K562 treated with DMSO at 1 percent for 24 hours (cell line): Measurements from ENCODE around the gene OMP. TPM values are rescaled to one million over a fixed set of nuclear protein-coding genes. Genes with fewer than 3 reads are reported as not detected.

ENCODE experiments used
- total RNA-seq: library from RNA; unstranded; fragments of 300-600 nt; gene quantifications from 2 replicates; pipeline ENCODE4 v1.2.3, GENCODE V29; 2022; ENCODE audit warnings: low read depth; ENCODE audit not compliant: insufficient read depth

Gene OMP, protein sequence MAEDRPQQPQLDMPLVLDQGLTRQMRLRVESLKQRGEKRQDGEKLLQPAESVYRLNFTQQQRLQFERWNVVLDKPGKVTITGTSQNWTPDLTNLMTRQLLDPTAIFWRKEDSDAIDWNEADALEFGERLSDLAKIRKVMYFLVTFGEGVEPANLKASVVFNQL
- total RNA-seq, result not detected in 2 replicates

GRCh38 chr11:77102246-77103210, at the start of gene OMP:
Gene OMP (plus strand): TSS chr11:77102840. CDS start chr11:77102840, 0 bp downstream.

DNA sequence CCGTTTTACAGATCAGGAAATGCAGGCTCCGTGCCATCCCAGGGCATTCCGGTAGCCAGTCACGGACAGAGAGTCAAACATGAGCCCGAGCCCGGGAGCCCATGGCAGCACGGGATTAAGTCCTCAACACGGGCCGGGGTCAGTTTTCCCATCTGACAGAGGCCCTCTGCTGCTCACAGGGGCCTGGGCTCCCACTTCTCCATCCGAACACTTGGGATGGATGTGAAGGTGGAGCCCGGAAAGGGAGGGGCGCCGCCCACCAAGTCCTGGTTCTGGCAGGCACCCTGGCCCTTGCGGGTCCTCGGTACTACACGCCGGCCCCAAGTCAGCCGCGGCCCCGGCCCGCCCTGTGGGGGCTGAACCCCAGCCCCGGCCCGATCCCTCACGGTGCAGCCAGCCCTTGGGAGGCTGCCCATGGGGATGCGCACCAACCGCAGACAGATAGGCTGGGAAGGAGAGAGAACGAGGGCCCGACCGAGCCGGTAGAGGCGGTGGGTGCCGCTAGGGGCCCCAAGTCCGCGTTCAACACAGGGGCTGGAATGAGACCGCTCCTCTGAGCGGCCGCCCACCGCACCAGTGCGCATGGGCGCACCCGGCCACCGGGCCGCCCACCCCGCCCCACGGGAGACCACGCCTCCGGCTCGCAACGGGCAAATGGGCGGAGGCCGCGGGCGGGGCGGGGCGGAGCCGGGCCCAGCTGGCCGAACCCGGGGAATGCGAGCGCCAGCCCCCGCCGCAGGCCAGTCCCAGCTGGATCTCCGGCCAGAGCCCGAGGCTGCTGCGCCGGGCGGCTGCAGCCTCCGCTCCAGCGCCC, 36.2 kb upstream of the OMP start, which contains the start of gene CAPN5:
Gene CAPN5, plus strand, starts transcription at position 743 of the 814 bp plus-strand sequence. CDS start 17,916 bp downstream, outside the sequence.

DNA sequence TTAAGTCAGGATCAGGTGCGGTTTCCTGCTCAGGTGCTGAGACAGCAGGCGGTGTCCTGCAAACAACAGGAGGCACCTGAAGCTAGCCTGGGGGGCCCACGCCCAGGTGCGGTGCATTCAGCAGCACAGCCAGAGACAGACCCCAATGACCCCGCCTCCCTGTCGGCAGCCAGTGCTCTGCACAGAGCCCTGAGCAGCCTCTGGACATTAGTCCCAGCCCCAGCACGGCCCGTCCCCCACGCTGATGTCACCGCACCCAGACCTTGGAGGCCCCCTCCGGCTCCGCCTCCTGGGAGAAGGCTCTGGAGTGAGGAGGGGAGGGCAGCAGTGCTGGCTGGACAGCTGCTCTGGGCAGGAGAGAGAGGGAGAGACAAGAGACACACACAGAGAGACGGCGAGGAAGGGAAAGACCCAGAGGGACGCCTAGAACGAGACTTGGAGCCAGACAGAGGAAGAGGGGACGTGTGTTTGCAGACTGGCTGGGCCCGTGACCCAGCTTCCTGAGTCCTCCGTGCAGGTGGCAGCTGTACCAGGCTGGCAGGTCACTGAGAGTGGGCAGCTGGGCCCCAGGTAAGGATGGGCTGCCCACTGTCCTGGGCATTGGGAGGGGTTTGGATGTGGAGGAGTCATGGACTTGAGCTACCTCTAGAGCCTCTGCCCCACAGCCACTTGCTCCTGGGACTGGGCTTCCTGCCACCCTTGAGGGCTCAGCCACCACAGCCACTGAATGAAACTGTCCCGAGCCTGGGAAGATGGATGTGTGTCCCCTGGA, 25.5 kb downstream of the OMP start, which contains the start of gene MYO7A:
Gene MYO7A, plus strand, starts transcription at position 327 of the 772 bp plus-strand sequence. CDS start 2,389 bp downstream, outside the sequence.

Other genes starting within 250 kb of the OMP start
- gene ACER3, start 241.9 kb upstream of the OMP start, total RNA-seq, result 7.9 and 11.6 TPM in 2 replicates
- 0.10 TPM in 1 of 2 replicates, not detected in the other for gene B3GNT6, start 68.4 kb upstream of the OMP start, total RNA-seq
- 1.7 and 2.0 TPM in 2 replicates for gene CAPN5, start 35.9 kb upstream of the OMP start, total RNA-seq
- gene MYO7A, start 25.4 kb downstream of the OMP start, total RNA-seq, result 0.46 and 0.75 TPM in 2 replicates
- gene GDPD4, start 198.8 kb downstream of the OMP start, total RNA-seq, result 0.92 TPM in 1 of 2 replicates, not detected in the other